HepG2 (cell line): ENCODE data around the gene CLDN15. TPM values are rescaled to one million over a fixed set of nuclear protein-coding genes. Genes with fewer than 3 reads are reported as not detected.
A peak's percentile ranks its signal among the peaks of the same experiment; 100 is the strongest.

ENCODE experiments used
- CBX5 ChIP-seq: sonication (generic); formaldehyde crosslinking; IDR thresholded peaks from 2 replicates; pipeline ENCODE4 v1.4.0; 2020; ENCODE audit warnings: missing genetic modification reagents, borderline replicate concordance
- FOSL2 ChIP-seq: sonication (generic); formaldehyde crosslinking; IDR thresholded peaks from 2 replicates; pipeline ENCODE4 v1.4.0; 2020; ENCODE audit warnings: missing genetic modification reagents
- IRF9 ChIP-seq: sonication (generic); formaldehyde crosslinking; IDR thresholded peaks from 2 replicates; pipeline ENCODE4 v1.8.0; 2022; ENCODE audit warnings: missing genetic modification reagents, mild to moderate bottlenecking, borderline replicate concordance
- JUN ChIP-seq: sonication (generic); formaldehyde crosslinking; IDR thresholded peaks from 2 replicates; pipeline ENCODE4 v1.4.0; 2020; ENCODE audit warnings: mild to moderate bottlenecking, missing genetic modification reagents
- KLF9 ChIP-seq: IDR thresholded peaks from 2 replicates; pipeline ENCODE4 v1.6.1; 2016; ENCODE audit warnings: low read depth
- KMT2A ChIP-seq: sonication (generic); formaldehyde crosslinking; IDR thresholded peaks from 2 replicates; pipeline ENCODE4 v1.4.0; 2020; ENCODE audit warnings: missing genetic modification reagents
- NFATC3 ChIP-seq: sonication (generic); formaldehyde crosslinking; IDR thresholded peaks from 2 replicates; pipeline ENCODE4 v1.5.1; 2020; ENCODE audit warnings: mild to moderate bottlenecking, missing genetic modification reagents
- RAD51 ChIP-seq: fragments of 450-650 bp; IDR thresholded peaks from 2 replicates; pipeline ENCODE4 v1.6.1; 2016; ENCODE audit warnings: borderline replicate concordance
- TAF1 ChIP-seq: sonication (generic); formaldehyde crosslinking; IDR thresholded peaks from 2 replicates; pipeline ENCODE4 v1.4.0; 2020; ENCODE audit warnings: missing genetic modification reagents
- TERF1 ChIP-seq: sonication (generic); formaldehyde crosslinking; IDR thresholded peaks from 2 replicates; pipeline ENCODE4 v1.8.0; 2022; ENCODE audit warnings: mild to moderate bottlenecking, missing genetic modification reagents, moderate library complexity
- ZBTB37 ChIP-seq: sonication (generic); formaldehyde crosslinking; IDR thresholded peaks from 2 replicates; pipeline ENCODE4 v1.4.0; 2020; ENCODE audit warnings: mild to moderate bottlenecking, missing genetic modification reagents
- ZNF281 ChIP-seq: sonication (generic); formaldehyde crosslinking; IDR thresholded peaks from 2 replicates; pipeline ENCODE4 v1.4.0; 2020; ENCODE audit warnings: missing genetic modification reagents, borderline replicate concordance
- ZNF503 ChIP-seq: sonication (generic); formaldehyde crosslinking; IDR thresholded peaks from 2 replicates; pipeline ENCODE4 v1.4.0; 2020; ENCODE audit warnings: missing genetic modification reagents
- ZNF552 ChIP-seq: sonication (generic); formaldehyde crosslinking; IDR thresholded peaks from 2 replicates; pipeline ENCODE4 v1.9.0; 2022; ENCODE audit warnings: missing genetic modification reagents, mild to moderate bottlenecking, borderline replicate concordance
- ZNF557 ChIP-seq: sonication (generic); formaldehyde crosslinking; IDR thresholded peaks from 2 replicates; pipeline ENCODE4 v1.4.0; 2020; ENCODE audit warnings: missing genetic modification reagents
- ZNF580 ChIP-seq: IDR thresholded peaks from 2 replicates; pipeline ENCODE4 v1.6.1; 2016; ENCODE audit warnings: low read depth, borderline replicate concordance
- ZNF800 ChIP-seq: sonication (generic); formaldehyde crosslinking; IDR thresholded peaks from 2 replicates; pipeline ENCODE4 v1.4.0; 2020; ENCODE audit warnings: missing genetic modification reagents
- polyA plus RNA-seq, 8 experiments: library from polyadenylated mRNA; depleted of rRNA in 3 of 8; stranded (reverse) in 7 of 8; unstranded in 1 of 8; fragments of >200 nt; fragmentation: Illumina TruSeq in 4 of 8; extraction: Trizol in 4 of 8; gene quantifications; 2 replicates each; pipeline versions ENCODE4 v1.2.1 to v1.2.3, GENCODE V29; 2011 to 2016; ENCODE audit warnings: low read depth in 4 of 8, missing spikeins in 1 of 8, mixed read lengths in 1 of 8; ENCODE audit not compliant: insufficient read depth in 1 of 8
- total RNA-seq, 5 experiments: library from RNA; depleted of rRNA; stranded (reverse); fragments of >200 nt; fragmentation: Illumina TruSeq; extraction: Trizol; gene quantifications; 2 replicates each; pipeline ENCODE4 v1.2.3, GENCODE V29; 2016; ENCODE audit warnings: low read depth in 1 of 5

CLDN15 gene
- total and polyA plus RNA-seq, 2 of the 13 experiments (the other 11 are each of a cell fraction or from before 2014, with no cell fraction given): 7.1 to 17.8 TPM

GRCh38 chr7:101251871-101252659 lies 14.5 kb upstream of the CLDN15 start (continued):
- TF ChIP-seq FOSL2 (CRISPR knock-in tag) (0 out of 2 replicates have a peak, but pooled peaks have one; percentile 21), RAD51 (peak; percentile 68), ZNF552 (no peak), ZBTB37 (CRISPR knock-in tag) (no peak), NFATC3 (CRISPR knock-in tag) (peak; percentile 85; the same call in 1 of the 2 replicates), KLF9 (no peak; the same call in 1 of the 2 replicates), KMT2A (CRISPR knock-in tag) (peak; percentile 89; the same call in 1 of the 2 replicates), ZNF557 (CRISPR knock-in tag) (0 out of 2 replicates have a peak, but pooled peaks have one; percentile 47), ZNF800 (CRISPR knock-in tag) (no peak), IRF9 (CRISPR knock-in tag) (peak; percentile 76; the same call in 1 of the 2 replicates), ZNF580 (no peak), TERF1 (CRISPR knock-in tag) (no peak), TAF1 (CRISPR knock-in tag) (peak; percentile 71), CBX5 (CRISPR knock-in tag) (no peak), JUN (CRISPR knock-in tag) (peak; percentile 57; the same call in 1 of the 2 replicates), ZNF503 (CRISPR knock-in tag) (peak; percentile 41; the same call in 1 of the 2 replicates), ZNF281 (CRISPR knock-in tag) (no peak)
